NCI-H2081 (cell line): ENCODE measurements around the gene HOXB7.

Experiments
- DNase-seq, 2 experiments: peaks; one replicate each; lab custom pipeline; 2025; lab: John Stamatoyannopoulos, UW

Gene HOXB7

GRCh38 chr17:48609033-48609432, 1.8 kb downstream of the HOXB7 start:
- DNase-seq: no peak

- DNase-seq: no peak
Observed at GRCh38 chr17:48608494-48608834, 2.4 kb downstream of the HOXB7 start.

GRCh38 chr17:48606892-48607614, 3.8 kb downstream of the HOXB7 start:
- DNase-seq: no peak

- DNase-seq: no peak
Observed at GRCh38 chr17:48605991-48606891, 4.6 kb downstream of the HOXB7 start.

- no peak for DNase-seq
Observed at GRCh38 chr17:48605409-48605919, 5.4 kb downstream of the HOXB7 start.

GRCh38 chr17:48604770-48605329, 6.0 kb downstream of the HOXB7 start, which contains the start of gene HOXB6:
TSS of gene HOXB6 (minus strand) at chr17:48604986. CDS start at chr17:48598150, 6,836 bp downstream.
- no peak for DNase-seq

- DNase-seq: no peak
Observed at GRCh38 chr17:48603959-48604769, 6.7 kb downstream of the HOXB7 start.

GRCh38 chr17:48601539-48602425, 9.0 kb downstream of the HOXB7 start:
- no peak for DNase-seq

- DNase-seq: no peak
Observed at GRCh38 chr17:48601207-48601538, 9.6 kb downstream of the HOXB7 start.

GRCh38 chr17:48600244-48601098, 10.3 kb downstream of the HOXB7 start:
- DNase-seq: no peak

GRCh38 chr17:48599354-48599753, 11.5 kb downstream of the HOXB7 start:
- DNase-seq: no peak

GRCh38 chr17:48598736-48599135, 12.1 kb downstream of the HOXB7 start:
- DNase-seq: no peak

- DNase-seq: peak in 1 of 2 experiments; percentile 73
Observed at GRCh38 chr17:48597778-48598631, 12.8 kb downstream of the HOXB7 start.

- no peak for DNase-seq
Observed at GRCh38 chr17:48597528-48597777, 13.4 kb downstream of the HOXB7 start.

- DNase-seq: peak in 1 of 2 experiments; percentile 50
Observed at GRCh38 chr17:48596735-48597527, 13.9 kb downstream of the HOXB7 start.

- DNase-seq: peak in 1 of 2 experiments; percentile 26
Observed at GRCh38 chr17:48596000-48596734, 14.7 kb downstream of the HOXB7 start.

GRCh38 chr17:48595278-48595999, 15.4 kb downstream of the HOXB7 start:
- DNase-seq: no peak
